Dermis blood vessel endothelial cell (primary cell): ENCODE data around the gene ZNF283. TPM values are rescaled to one million over a fixed set of nuclear protein-coding genes. Genes with fewer than 3 reads are reported as not detected.
A peak's percentile ranks its signal among the peaks of the same experiment; 100 is the strongest.

Experiments
- DNase-seq: peaks from one replicate; pipeline ENCODE4 v3.0.0; 2010
- total RNA-seq: library from RNA; depleted of rRNA; stranded (reverse); fragments of >200 nt; gene quantifications from 2 replicates; pipeline ENCODE4 v1.2.3, GENCODE V29; 2014

Gene ZNF283
- 10.9 and 11.1 TPM in 2 replicates for total RNA-seq

GRCh38 chr19:43826787-43827754 is at the start of gene ZNF283:
Gene ZNF283, plus strand, starts transcription at chr19:43827321. Its CDS starts 6,184 bp downstream, at chr19:43833505.
- peak; percentile 84 for DNase-seq

GRCh38 chr19:43778651-43779050 is 48.5 kb upstream of the ZNF283 start:
- no peak for DNase-seq

- DNase-seq: no peak
Measured at GRCh38 chr19:43779147-43779819, 47.8 kb upstream of the ZNF283 start.

- no peak for DNase-seq
Measured at GRCh38 chr19:43779820-43780219, 47.3 kb upstream of the ZNF283 start.

GRCh38 chr19:43780706-43781525 is 46.2 kb upstream of the ZNF283 start, which contains the start of gene KCNN4:
Gene KCNN4, minus strand, starts transcription at chr19:43780973. Its CDS starts 112 bp downstream, at chr19:43780861.
- no peak for DNase-seq

- no peak for DNase-seq
Measured at GRCh38 chr19:43781630-43782310, 45.4 kb upstream of the ZNF283 start.

- DNase-seq: no peak
Measured at GRCh38 chr19:43782311-43782660, 44.8 kb upstream of the ZNF283 start.

GRCh38 chr19:43782689-43783231 is 44.4 kb upstream of the ZNF283 start:
- no peak for DNase-seq

- no peak for DNase-seq
Measured at GRCh38 chr19:43783636-43784035, 43.5 kb upstream of the ZNF283 start.

GRCh38 chr19:43784241-43784980 is 42.7 kb upstream of the ZNF283 start:
- DNase-seq: peak; percentile 84

- DNase-seq: peak; percentile 84
Measured at GRCh38 chr19:43784981-43785808, 41.9 kb upstream of the ZNF283 start.

- no peak for DNase-seq
Measured at GRCh38 chr19:43786665-43787064, 40.5 kb upstream of the ZNF283 start.

- DNase-seq: peak; percentile 69
Measured at GRCh38 chr19:43789029-43789428, 38.1 kb upstream of the ZNF283 start.

GRCh38 chr19:43790587-43790986 is 36.5 kb upstream of the ZNF283 start:
- DNase-seq: no peak

- DNase-seq: no peak
Measured at GRCh38 chr19:43797118-43797517, 30.0 kb upstream of the ZNF283 start.

GRCh38 chr19:43797556-43797955 is 29.6 kb upstream of the ZNF283 start:
- no peak for DNase-seq

GRCh38 chr19:43798026-43798545 is 29.0 kb upstream of the ZNF283 start:
- DNase-seq: no peak

- peak; percentile 30 for DNase-seq
Measured at GRCh38 chr19:43798546-43799409, 28.3 kb upstream of the ZNF283 start.
